IMR-90 (cell line): ENCODE data around the gene GBA3. TPM values are rescaled to one million over a fixed set of nuclear protein-coding genes. Genes with fewer than 3 reads are reported as not detected.

Experiments
- ATAC-seq: fragments of 200-7000 bp; cut with Tn5 transposase; 2 replicates; pipeline ENCODE4 v1.9.1; 2020; ENCODE audit warnings: low read depth, mild to moderate bottlenecking, moderate library complexity
- BruUV-seq: library from RNA; stranded (reverse); fragments of 400-500 nt; replicated peaks from 2 replicates; lab custom pipeline; 2021; lab: Mats Ljungman, UMichigan
- CTCF ChIA-PET: fragments of 300-600 bp; formaldehyde crosslinking; extraction: SDS; loops from one replicate; lab custom pipeline; 2021; ENCODE audit warnings: antibody characterized with exemption; lab: Yijun Ruan, JAX
- POLR2A ChIA-PET: fragments of 300-600 bp; sonication (Branson Sonifier 250); formaldehyde crosslinking; loops from one replicate; lab custom pipeline; 2022; ENCODE audit warnings: antibody characterized with exemption; ENCODE audit not compliant: unreplicated experiment; lab: Charles Lee
- DNase-seq: peaks from one replicate; pipeline ENCODE4 v3.0.0; 2013
- H2AFZ ChIP-seq: replicated peaks from 2 replicates; pipeline ENCODE3; 2013; ENCODE audit warnings: low read length, mild to moderate bottlenecking; ENCODE audit not compliant: poor library complexity
- H2AK5ac ChIP-seq: 2 replicates; pipeline ENCODE4 v1.6.1; 2013; ENCODE audit warnings: low read depth, low read length, inconsistent platforms
- H2AK9ac ChIP-seq: replicated peaks from 2 replicates; pipeline ENCODE3; 2013; ENCODE audit warnings: mild to moderate bottlenecking, low read depth, low read length, moderate library complexity; ENCODE audit not compliant: poor library complexity
- H2BK120ac ChIP-seq: 2 replicates; pipeline ENCODE4 v1.6.1; 2013; ENCODE audit warnings: low read depth, low read length, inconsistent platforms
- H2BK15ac ChIP-seq: 3 replicates; pipeline ENCODE4 v1.6.1; 2013; ENCODE audit warnings: low read depth, low read length, inconsistent platforms
- H2BK20ac ChIP-seq: 2 replicates; pipeline ENCODE4 v1.6.1; 2013; ENCODE audit warnings: low read depth, mild to moderate bottlenecking, inconsistent platforms, low read length, moderate library complexity
- H2BK5ac ChIP-seq: 2 replicates; pipeline ENCODE4 v1.6.1; 2013; ENCODE audit warnings: mild to moderate bottlenecking, low read depth, low read length, inconsistent platforms; ENCODE audit not compliant: poor library complexity, severe bottlenecking
- H3K14ac ChIP-seq: replicated peaks from 2 replicates; pipeline ENCODE4 v1.6.1; 2013; ENCODE audit warnings: low read depth, low read length, inconsistent platforms
- H3K18ac ChIP-seq: 2 replicates; pipeline ENCODE4 v1.6.1; 2013; ENCODE audit warnings: low read depth, low read length, control low read depth
- H3K23ac ChIP-seq: 2 replicates; pipeline ENCODE4 v1.6.1; 2013; ENCODE audit warnings: low read depth, low read length, inconsistent platforms
- H3K27ac ChIP-seq: 2 replicates; pipeline ENCODE4 v1.5.1; 2013; ENCODE audit warnings: mild to moderate bottlenecking, control low read depth, low read length; ENCODE audit not compliant: insufficient read depth
- H3K27me3 ChIP-seq: 2 replicates; pipeline ENCODE4 v1.6.1; 2013; ENCODE audit warnings: low read length; ENCODE audit not compliant: control insufficient read depth, insufficient read depth
- H3K36me3 ChIP-seq: 2 replicates; pipeline ENCODE4 v1.6.1; 2013; ENCODE audit warnings: low read length, mixed read lengths; ENCODE audit not compliant: control insufficient read depth, insufficient read depth
- H3K4ac ChIP-seq: 2 replicates; pipeline ENCODE4 v1.6.1; 2013; ENCODE audit warnings: low read depth, low read length, inconsistent platforms
- H3K4me1 ChIP-seq: 2 replicates; pipeline ENCODE4 v1.6.1; 2013; ENCODE audit warnings: low read length, mixed read lengths; ENCODE audit not compliant: control insufficient read depth, insufficient read depth
- H3K4me2 ChIP-seq: 2 replicates; pipeline ENCODE4 v1.6.1; 2013; ENCODE audit warnings: low read depth, mild to moderate bottlenecking, control low read depth, low read length, moderate library complexity
- H3K4me3 ChIP-seq: 2 replicates; pipeline ENCODE4 v1.5.1; 2013; ENCODE audit warnings: low read depth, mild to moderate bottlenecking, control low read depth, low read length, moderate library complexity; ENCODE audit not compliant: insufficient read depth
- H3K56ac ChIP-seq: 2 replicates; pipeline ENCODE4 v1.6.1; 2013; ENCODE audit warnings: low read length, inconsistent platforms; ENCODE audit not compliant: insufficient read depth; ENCODE audit errors: extremely low read depth
- H3K79me1 ChIP-seq, 2 experiments: 2 replicates each; pipeline ENCODE4 v1.6.1; 2013; ENCODE audit warnings: low read length in 2 of 2, inconsistent platforms in 1 of 2, low read depth in 1 of 2
- H3K9ac ChIP-seq: 2 replicates; pipeline ENCODE4 v1.6.1; 2013; ENCODE audit warnings: low read depth, low read length, control low read depth
- H3K9me1 ChIP-seq: 2 replicates; pipeline ENCODE4 v1.6.1; 2013; ENCODE audit warnings: low read length, inconsistent platforms; ENCODE audit not compliant: insufficient read depth
- H3K9me3 ChIP-seq: 2 replicates; pipeline ENCODE4 v1.6.1; 2013; ENCODE audit warnings: low read length; ENCODE audit not compliant: control insufficient read depth, insufficient read depth
- H4K20me1 ChIP-seq: 2 replicates; pipeline ENCODE4 v1.6.1; 2013; ENCODE audit warnings: low read length, inconsistent platforms; ENCODE audit not compliant: insufficient read depth
- H4K5ac ChIP-seq: 2 replicates; pipeline ENCODE4 v1.6.1; 2013; ENCODE audit warnings: mild to moderate bottlenecking, low read depth, low read length, control low read depth
- H4K8ac ChIP-seq, 2 experiments: 2 replicates each; pipeline ENCODE4 v1.6.1; 2013; ENCODE audit warnings: low read depth in 2 of 2, low read length in 2 of 2, control low read depth in 1 of 2, inconsistent platforms in 1 of 2
- H4K91ac ChIP-seq: 2 replicates; pipeline ENCODE4 v1.6.1; 2013; ENCODE audit warnings: low read depth, low read length, inconsistent platforms; ENCODE audit not compliant: insufficient read depth
- BHLHE40 ChIP-seq: fragments of 150-350 bp; IDR thresholded peaks from 2 replicates; pipeline ENCODE4 v1.6.1; 2016; ENCODE audit warnings: mild to moderate bottlenecking, low read depth, low read length
- NFE2L2 ChIP-seq: fragments of 150-350 bp; IDR thresholded peaks from 2 replicates; pipeline ENCODE4 v1.6.1; 2016; ENCODE audit warnings: low read depth, mild to moderate bottlenecking, low read length
- RCOR1 ChIP-seq: IDR thresholded peaks from 2 replicates; pipeline ENCODE4 v1.6.1; 2012; ENCODE audit warnings: mild to moderate bottlenecking, low read length, improper control_type of control experiment; ENCODE audit not compliant: insufficient replicate concordance
- WGBS, 2 experiments: methylation state at CpG; one replicate each; pipeline versions ENCODE4 v1.1.5 to v1.1.7; 2013; ENCODE audit warnings: missing lambda C conversion rate in 2 of 2; ENCODE audit not compliant: insufficient read length in 1 of 2; ENCODE audit errors: extremely low coverage in 2 of 2; 5-methylcytosine and 5-hydroxymethylcytosine counted together
- dilution Hi-C: fragments of 300-500 bp; cut with HindIII; formaldehyde crosslinking; loops from one replicate; pipeline ENCODE4 v1.14.3; 2018; ENCODE audit warnings: low sequenced_read_pairs; ENCODE audit not compliant: unreplicated experiment
- in situ Hi-C: fragments of 300-500 bp; cut with MboI; formaldehyde crosslinking; loops from 3 replicates; pipeline ENCODE4 v1.14.3; 2019; ENCODE audit warnings: low sequenced_read_pairs, inconsistent platforms, mixed read lengths
- intact Hi-C: fragments of 100-400 bp; cut with micrococcal nuclease; formaldehyde crosslinking; loops from 2 replicates; pipeline ENCODE4 v1.10.0; 2022
- polyA plus RNA-seq, 3 experiments: library from polyadenylated mRNA; depleted of rRNA; stranded (reverse); fragments of >200 nt; gene quantifications; 2 replicates each; pipeline ENCODE4 v1.2.3, GENCODE V29; 2012; ENCODE audit warnings: low replicate concordance in 1 of 3
- total RNA-seq: library from RNA; depleted of rRNA; stranded (reverse); fragments of >200 nt; gene quantifications from 2 replicates; pipeline ENCODE4 v1.2.3, GENCODE V29; 2012
- TF ChIP-seq, protein P1 (sequence below): fragments of 150-350 bp; IDR thresholded peaks from 2 replicates; pipeline ENCODE4 v1.6.1; 2016; ENCODE audit warnings: low read depth, mild to moderate bottlenecking, low read length, moderate library complexity, borderline replicate concordance
- TF ChIP-seq, protein P2 (sequence below): fragments of 150-350 bp; IDR thresholded peaks from 2 replicates; pipeline ENCODE4 v1.6.1; 2017; ENCODE audit warnings: mild to moderate bottlenecking, antibody characterized with exemption, low read length, low read depth

GBA3 gene
- total and polyA plus RNA-seq, 2 of the 4 experiments (the other 2 are of a cell fraction): not detected

DNA sequence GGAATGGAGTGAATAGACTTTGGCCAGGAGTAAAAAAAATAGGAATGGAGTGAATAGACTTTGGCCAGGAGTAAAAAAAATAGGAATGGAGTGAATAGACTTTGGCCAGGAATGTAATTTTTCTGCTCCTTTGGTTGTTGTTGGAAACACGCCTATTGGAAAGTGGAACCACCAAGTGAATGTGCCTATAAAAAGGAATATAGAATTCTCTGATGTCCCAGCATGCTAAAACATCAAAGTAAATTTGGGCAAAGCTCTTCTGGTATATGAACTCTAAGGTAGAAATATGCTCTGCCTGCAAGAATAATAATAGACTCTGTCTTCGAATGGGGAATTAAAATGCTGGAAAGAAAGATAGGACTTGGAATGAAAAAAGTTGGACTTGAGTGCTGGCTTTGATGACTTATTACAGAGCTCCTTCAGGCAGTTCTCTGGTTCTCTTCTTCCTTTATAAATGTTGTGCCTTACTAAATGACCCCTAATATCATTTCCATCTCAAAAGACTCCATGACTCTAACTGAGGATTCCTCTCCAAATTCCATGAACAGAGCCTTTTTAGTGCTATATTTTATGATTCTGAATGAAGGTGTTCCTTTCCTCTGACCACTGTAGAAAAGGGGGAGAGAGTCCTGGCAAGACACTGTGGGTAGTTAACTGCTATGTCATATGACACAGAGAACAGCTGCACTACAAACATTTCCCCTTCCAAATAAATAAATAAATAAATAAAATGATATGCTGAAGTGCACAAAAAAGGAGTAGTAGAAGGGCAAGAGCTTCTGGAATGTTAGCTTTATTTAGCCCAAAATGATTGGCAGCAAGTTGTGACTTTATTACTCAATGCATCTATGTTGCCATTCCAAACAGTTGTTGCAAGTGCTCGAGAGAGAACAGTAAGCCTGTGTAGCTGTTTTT is 13.5 kb upstream of the GBA3 start:
- H2AK5ac ChIP-seq: no peak overlapping the region
- DNase-seq (no peak), ATAC-seq (no peak)
- H3K36me3 ChIP-seq: no peaks in the 10 kb centered on the region
- no CpG with 5 or more reads among the region's 3 CpGs for WGBS, 2 experiments
- BruUV-seq: no TSS peak
- POLR2A ChIA-PET: no interaction called here
- H2AK9ac ChIP-seq: no peak overlapping the region
- no peaks in the 10 kb centered on the region for H3K9me3 ChIP-seq
- H3K4me3 ChIP-seq: no peak overlapping the region
- no peak overlapping the region for H2BK20ac ChIP-seq
- H4K8ac ChIP-seq: no peak overlapping the region
- intact Hi-C loops (no loop called here), in situ Hi-C loops (no loop called here), dilution Hi-C loops (no loop called here)
- CTCF ChIA-PET: no interaction called here
- H3K79me1 ChIP-seq: no peaks in the 10 kb centered on the region
- H2BK5ac ChIP-seq: no peak overlapping the region
- H3K4ac ChIP-seq: no peak overlapping the region
- no peak overlapping the region for H3K56ac ChIP-seq
- H3K23ac ChIP-seq: no peak overlapping the region
- H2BK15ac ChIP-seq: no peak overlapping the region
- no peaks in the 10 kb centered on the region for H3K4me1 ChIP-seq
- no peak overlapping the region for H3K27ac ChIP-seq
- no peak overlapping the region for H2BK120ac ChIP-seq
- H4K20me1 ChIP-seq: no peaks in the 10 kb centered on the region
- H3K9me1 ChIP-seq: no peaks in the 10 kb centered on the region
- no peak overlapping the region for H3K18ac ChIP-seq
- TF ChIP-seq, protein P1, sequence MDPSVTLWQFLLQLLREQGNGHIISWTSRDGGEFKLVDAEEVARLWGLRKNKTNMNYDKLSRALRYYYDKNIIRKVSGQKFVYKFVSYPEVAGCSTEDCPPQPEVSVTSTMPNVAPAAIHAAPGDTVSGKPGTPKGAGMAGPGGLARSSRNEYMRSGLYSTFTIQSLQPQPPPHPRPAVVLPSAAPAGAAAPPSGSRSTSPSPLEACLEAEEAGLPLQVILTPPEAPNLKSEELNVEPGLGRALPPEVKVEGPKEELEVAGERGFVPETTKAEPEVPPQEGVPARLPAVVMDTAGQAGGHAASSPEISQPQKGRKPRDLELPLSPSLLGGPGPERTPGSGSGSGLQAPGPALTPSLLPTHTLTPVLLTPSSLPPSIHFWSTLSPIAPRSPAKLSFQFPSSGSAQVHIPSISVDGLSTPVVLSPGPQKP: no peak
- TF ChIP-seq RCOR1 (no peak), BHLHE40 (no peak), NFE2L2 (no peak)
- TF ChIP-seq, protein P2, sequence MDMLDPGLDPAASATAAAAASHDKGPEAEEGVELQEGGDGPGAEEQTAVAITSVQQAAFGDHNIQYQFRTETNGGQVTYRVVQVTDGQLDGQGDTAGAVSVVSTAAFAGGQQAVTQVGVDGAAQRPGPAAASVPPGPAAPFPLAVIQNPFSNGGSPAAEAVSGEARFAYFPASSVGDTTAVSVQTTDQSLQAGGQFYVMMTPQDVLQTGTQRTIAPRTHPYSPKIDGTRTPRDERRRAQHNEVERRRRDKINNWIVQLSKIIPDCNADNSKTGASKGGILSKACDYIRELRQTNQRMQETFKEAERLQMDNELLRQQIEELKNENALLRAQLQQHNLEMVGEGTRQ: no peak
- H3K14ac ChIP-seq: no peak overlapping the region
- peaks cover under 1% of the 10 kb centered on the region; the same call in 1 of the 2 replicates for H3K27me3 ChIP-seq
- no peak overlapping the region for H4K5ac ChIP-seq
- no peak overlapping the region for H3K4me2 ChIP-seq
- H4K91ac ChIP-seq: no peak overlapping the region
- no peak overlapping the region for H3K9ac ChIP-seq
- no peak overlapping the region for H2AFZ ChIP-seq
